GM21390 (cell line): ENCODE data around the gene USO1.
"Not testable (repeated sequence)": the region's sequence is repeated elsewhere in the genome, so short reads cannot be mapped to it uniquely, and the experiment has no call there.

ENCODE experiments used
- ATAC-seq: cut with Tn5 transposase; IDR thresholded peaks from one replicate; pipeline ENCODE4 v1.9.1; 2021; ENCODE audit not compliant: unreplicated experiment

USO1 gene

GRCh38 chr4:75834772-75835154 lies 110.4 kb downstream of the USO1 start:
- ATAC-seq = no peak

GRCh38 chr4:75841641-75842520 lies 117.5 kb downstream of the USO1 start:
- no peak for ATAC-seq

DNA sequence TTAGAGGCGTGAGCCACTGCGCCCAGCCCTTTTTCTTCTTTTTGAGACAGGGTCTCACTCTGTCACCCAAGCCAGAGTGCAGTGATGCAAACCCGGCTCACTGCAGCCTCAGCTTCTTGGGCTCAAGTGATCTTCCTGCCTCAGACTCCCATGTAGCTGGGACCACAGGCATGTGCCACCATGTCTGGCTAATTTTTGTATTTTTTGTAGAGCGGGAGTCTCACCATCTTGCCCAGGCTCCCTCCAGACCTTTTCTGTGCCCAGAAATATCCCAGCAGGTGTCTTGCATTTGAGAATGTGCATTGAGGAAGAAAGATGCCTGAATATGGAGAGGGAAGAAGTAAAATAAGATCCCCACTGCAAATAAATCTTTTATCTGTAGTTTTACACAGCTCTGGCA lies 119.2 kb downstream of the USO1 start:
- no peak for ATAC-seq

- no peak for ATAC-seq
Measured at GRCh38 chr4:75844151-75844662, 119.8 kb downstream of the USO1 start.

GRCh38 chr4:75845992-75846391 lies 121.6 kb downstream of the USO1 start:
- no peak for ATAC-seq

GRCh38 chr4:75848171-75848760 lies 123.9 kb downstream of the USO1 start:
- ATAC-seq = not testable (repeated sequence)

DNA sequence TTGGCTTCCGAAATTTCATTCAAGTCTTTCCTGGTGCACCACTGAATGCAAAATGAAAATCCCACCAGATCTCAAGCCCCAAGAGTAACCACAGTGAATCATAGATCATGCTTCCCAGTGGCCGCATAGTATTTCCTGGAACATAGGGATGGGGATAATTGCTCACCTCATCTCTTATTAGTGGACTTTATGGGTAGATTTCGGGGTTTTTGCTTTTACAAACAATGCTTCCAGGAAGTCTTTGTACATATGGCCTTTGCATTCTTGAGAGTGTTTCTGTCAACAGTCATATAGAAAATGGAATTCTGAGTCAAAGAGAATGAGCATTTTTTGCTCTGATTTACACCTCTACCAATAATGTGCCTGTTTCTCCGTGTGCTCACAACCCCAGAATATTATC lies 124.5 kb downstream of the USO1 start:
- ATAC-seq = no peak

GRCh38 chr4:75849461-75849860 lies 125.1 kb downstream of the USO1 start:
- no peak for ATAC-seq

GRCh38 chr4:75858721-75859120 lies 134.3 kb downstream of the USO1 start:
- ATAC-seq = no peak

- no peak for ATAC-seq
Measured at GRCh38 chr4:75860606-75861005, 136.2 kb downstream of the USO1 start.
